Mucosa of gallbladder (tissue), 1 donor: ENCODE data around the gene FRMD4A. TPM values are rescaled to one million over a fixed set of nuclear protein-coding genes. Genes with fewer than 3 reads are reported as not detected.
"Not testable (repeated sequence)": the region's sequence is repeated elsewhere in the genome, so short reads cannot be mapped to it uniquely, and the experiment has no call there.

ENCODE experiments used
- DNase-seq: peaks from one replicate; pipeline ENCODE4 v3.0.0-alpha.2; 2020; ENCODE audit warnings: low spot score
- total RNA-seq: library from RNA; stranded (reverse); gene quantifications from one replicate; pipeline ENCODE4 v1.2.1, GENCODE V29; 2021
- donor health status: DM: no; HTN: no; CAD: no.

The FRMD4A gene
- total RNA-seq, 1 donor from 2014 or later, result 55.4 TPM

DNA sequence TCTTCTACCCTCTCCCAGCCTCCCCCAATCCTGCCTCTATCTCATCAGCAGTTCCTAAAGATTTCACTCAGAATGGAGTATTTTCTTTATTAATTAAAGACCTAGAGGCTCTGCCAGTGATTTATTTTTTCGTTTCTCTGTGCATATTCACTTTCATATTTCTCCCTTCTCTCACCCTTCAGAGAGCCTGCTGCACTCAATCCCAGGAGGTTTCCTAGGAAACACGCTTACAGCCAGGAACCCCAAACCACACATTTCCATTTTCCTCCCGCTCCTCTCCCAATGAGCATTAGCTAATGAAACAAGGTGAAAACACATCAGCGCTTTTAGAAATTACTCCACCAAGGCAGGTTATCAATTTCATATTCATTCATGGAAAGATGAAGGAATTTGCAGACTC, 180.2 kb downstream of the FRMD4A start:
- DNase-seq, result no peak

DNA sequence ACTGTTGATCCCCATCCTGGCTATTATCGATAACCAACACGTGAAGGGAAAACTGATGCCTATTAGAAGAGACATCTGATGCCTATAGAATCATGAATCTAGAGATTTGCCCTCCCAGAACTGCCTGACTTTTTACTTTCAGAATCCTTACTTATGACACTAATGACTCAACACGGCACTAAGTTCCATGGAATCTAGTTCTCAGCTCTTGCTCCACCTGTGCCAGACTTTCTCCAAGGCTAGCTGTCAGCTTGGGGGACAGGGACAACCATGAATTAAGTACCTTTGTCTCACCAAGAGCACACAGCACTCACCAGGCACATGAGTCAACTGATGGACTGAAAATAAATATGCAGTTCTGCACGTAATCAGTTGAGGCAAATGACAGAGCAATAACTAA, 184.2 kb downstream of the FRMD4A start:
- DNase-seq, result no peak

DNA sequence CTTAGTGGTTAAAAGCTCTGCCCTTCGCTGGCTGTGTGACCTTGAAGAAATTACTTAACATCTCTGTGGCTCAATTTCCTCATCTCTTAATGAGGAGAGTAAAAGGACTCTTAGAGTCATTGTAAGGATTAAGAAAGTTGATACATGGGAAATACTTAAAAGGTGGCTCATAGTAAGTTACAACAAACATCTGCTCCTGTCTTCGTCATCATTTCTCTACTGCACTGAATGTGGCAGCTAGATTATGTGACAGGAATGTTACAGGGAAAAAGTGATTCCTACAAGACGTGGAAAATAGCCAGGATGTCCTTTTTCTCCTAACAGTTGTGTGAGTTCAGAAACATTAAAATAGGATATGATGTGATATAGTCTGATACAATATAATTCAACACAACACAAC, 184.7 kb downstream of the FRMD4A start:
- DNase-seq, result no peak

DNA sequence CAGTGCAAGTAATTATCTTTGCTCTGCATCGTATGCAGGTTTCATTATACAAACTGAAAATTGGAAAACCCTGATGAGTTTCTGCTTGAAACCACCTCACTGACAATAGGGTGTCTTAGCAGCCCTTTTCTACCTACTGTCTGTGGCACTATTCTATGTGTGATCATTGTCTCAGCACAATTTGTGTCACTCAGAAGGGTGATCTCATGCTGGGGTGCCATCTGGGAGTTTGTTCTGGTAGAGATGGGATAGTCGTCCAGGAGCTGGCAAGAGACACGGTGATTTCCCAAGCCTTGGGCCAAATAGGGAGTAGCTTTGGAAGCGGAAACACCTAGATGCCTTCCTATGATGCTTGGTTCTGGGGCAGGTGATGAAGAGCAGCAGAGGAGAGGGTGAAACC, 186.3 kb downstream of the FRMD4A start:
- DNase-seq, result no peak

DNA sequence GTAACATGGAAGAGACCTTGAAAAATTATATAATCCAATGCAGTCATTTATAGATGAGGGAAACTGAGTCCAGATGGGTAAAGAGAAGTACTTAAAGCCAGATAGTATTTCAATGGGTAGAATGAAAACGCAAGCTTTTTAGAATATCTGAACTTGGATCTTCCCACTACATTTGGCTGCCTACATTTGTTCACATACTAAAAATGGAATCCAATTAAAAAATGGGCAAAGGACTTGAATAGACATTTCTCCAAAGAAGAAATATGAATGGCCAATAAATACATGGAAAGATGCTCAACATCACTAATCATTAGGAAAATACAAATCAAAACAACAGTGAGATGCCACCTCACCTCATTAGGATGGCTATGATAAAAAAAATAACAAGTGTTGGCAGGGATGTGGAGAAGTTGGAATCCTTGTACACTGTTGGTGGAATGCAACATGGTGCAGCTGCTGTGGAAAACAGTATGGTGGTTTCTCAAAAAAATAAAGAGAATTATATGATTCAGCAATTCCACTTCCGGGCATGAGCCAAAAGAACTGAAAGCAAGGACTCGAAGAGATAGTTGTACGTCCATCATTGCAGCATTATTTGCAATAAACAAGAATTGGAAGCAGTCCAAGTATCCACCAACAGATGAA, 188.0 kb downstream of the FRMD4A start:
- no peak for DNase-seq

DNA sequence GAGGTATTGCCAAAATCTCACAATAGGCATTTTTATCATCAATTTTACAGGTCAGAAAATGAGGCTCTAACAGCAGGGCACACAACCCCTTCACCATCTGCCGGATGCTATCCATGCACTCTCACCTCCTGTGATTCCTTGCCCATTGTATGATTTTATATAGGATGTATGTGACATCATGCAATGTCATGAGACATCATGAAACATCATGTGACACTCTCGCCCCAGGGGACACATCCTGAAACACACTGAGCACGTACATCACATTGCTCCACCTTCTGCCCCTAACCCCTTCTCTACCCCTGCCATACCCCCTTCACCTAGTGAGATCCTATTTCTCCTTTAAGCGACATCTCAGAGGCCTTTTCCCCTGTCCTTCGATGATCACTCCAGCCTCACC, 189.4 kb downstream of the FRMD4A start:
- no peak for DNase-seq

DNA sequence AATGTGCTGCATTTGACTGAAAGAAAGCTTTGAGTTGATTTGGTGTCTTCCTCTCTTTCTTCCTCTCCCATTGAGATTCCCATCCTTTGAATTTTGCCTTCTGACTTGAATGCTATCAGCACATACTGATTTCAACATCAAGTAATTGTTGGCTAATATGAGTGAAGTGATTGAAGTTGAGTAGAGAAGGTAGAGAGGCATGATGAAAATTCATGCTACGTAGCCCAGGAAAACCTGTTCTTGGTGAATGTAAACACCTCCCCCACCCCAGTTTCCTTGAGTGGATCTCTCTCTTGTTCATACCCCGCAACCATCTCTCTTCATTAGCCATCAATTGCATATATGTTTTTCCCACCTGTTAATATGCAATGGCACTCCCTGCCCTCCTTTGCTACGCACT, 193.3 kb downstream of the FRMD4A start:
- DNase-seq, result no peak

DNA sequence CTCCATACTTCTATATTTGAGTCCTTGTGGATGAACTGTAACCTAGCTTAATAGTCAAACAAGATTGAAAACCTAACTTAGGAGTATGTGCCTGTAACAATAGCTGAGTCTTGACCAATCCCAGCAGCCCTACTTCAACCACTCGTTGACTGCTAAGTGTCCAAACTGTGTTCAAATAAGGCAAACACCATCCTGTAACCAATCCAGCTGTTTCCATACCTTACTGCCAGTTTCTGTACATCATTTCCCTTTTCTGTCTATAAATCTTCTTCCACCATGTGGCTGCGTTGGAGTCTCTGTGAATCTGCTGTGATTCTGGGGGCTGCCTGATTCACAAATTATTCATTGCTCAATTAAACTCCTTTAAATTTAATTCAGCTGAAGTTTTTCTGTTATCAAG, 195.5 kb downstream of the FRMD4A start:
- DNase-seq, result not testable (repeated sequence)

DNA sequence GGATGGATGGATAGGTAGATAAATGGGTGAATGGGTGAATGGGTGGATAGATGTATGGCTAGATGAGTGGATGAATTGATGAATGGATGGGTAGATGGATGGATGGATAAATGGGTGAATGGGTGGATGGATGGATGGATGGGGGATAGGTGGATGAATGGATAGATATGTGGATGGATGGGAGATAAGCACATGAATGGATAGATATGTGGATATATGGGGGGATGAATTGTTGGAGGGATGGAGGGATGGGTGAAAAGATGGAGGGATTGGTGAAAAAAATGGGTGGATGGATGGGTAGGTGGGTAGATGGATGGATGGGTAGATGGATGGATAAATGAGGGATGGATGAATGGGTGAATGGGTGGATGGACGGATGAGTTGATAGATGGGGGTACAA, 196.4 kb downstream of the FRMD4A start:
- no peak for DNase-seq

DNA sequence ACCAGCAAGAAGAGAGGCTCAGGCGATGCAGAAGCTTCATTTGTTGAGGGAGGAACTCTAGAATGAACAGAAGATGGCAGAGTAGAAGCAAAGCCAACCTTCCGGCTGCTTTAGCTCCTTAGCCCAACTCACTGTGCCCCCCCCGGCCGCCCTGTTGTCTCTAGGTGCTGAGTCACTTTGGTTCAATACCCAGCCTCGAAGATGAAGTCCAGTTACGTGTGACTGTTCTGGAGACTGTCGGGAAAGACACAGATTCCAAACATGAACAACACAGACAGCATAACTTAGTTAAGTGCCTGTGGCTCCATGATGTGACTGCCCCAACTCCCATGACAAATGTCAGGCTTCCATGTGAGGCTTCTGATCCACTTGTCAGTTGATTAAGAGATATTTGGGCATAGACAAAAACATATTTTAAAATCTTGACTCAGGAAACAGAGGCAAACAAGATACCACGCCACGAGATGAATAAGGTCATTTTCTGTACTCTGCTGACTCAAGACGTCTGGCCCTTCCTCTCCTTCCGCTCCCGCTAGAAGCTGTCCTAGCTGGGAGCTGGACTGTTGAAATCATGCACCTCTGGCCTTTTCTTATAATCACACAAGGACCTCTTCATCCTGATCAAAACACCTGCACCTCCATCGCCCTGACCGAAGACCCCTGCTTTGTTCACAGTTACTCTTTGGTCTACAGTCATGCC, 199.3 kb downstream of the FRMD4A start:
- no peak for DNase-seq

DNA sequence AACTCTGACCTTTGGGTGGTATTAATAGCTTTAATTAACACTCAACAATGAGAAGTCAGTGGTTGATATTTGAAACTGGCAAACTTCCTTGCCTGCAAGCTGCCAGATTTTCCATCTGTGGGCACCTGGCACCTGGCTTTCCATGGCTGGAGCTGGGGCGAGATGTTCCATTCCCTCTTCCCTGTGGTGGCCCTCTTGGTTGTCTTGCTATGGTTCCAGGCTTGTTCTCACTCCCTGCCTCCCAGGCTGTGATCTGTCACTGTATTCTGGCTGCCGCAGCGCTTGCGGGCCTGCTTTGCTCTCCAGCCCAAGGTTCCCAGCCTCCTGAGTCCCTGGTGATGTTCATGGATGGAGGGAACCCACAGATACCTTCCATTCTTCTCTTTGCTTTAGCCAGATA, 201.0 kb downstream of the FRMD4A start:
- DNase-seq, result no peak

DNA sequence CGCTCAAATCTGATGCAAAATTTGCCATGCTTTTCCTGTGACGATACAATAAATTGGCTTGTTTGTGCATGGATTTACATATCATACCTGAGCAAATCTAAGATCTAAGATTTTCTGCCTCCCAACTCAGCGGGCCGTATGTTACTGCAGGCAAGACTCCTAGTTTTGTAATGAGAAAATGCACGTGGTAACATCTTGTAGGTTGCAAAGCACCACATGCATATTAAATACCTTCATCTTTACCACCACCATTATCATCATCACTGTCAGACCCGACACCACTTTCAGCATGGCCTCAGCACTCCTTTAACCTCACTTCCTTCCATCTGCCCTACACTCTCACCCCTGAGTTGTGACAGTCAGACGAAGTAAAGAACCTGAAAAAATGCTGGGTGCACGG, 202.2 kb downstream of the FRMD4A start:
- DNase-seq, result no peak

DNA sequence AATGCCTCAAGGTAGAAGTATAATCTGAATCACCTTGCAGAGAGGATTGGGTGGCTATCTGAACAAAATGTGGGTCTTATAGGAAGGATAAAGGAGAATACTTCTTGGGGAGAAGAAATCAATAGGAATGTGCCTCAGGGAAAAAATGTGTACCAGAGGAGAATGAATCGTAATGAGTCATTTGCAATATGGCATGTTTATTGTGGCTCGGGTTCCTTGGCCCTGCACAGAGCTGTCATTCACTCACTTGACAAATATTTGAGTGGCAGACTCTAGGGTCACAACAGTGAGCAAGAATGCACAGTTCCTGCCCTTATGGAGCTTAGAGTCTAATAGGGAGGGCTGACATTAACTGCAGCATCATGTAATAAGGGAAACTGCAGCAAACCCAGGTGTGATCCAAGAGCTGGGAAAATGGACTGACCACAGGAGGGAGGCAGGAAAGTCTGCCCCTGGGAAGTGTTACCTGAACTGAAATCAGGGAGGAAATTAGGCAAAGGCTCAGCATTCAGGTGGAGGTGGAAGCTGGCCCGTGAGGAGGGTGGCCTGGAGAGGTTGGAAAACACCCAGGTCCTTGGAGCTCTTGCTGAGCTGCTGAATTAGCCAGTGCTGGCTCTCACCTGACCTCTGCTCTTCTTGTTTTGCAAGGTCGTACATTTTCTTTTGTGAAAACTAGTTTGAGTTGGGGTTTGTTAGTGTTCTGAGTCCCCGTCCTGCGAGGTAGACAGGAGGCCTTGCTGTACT, 203.9 kb downstream of the FRMD4A start:
- no peak for DNase-seq

DNA sequence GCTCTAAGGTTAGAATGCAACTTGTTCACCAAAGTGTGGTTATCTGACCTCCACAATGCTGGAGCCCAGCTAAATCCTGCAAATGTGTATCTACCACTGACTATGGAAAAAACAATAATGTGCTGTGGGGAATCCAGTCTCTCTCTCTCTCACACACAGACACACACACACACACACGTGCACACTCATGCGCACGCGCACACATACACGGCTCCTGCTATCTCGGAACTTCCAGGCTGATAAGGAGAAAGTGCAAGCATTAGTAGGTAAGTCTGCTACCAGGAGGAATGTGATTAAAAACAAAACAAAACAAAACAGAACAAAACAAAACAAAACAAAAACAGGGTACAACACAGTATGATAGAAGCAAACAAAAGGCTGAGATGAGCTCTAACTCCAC, 205.2 kb downstream of the FRMD4A start:
- no peak for DNase-seq

DNA sequence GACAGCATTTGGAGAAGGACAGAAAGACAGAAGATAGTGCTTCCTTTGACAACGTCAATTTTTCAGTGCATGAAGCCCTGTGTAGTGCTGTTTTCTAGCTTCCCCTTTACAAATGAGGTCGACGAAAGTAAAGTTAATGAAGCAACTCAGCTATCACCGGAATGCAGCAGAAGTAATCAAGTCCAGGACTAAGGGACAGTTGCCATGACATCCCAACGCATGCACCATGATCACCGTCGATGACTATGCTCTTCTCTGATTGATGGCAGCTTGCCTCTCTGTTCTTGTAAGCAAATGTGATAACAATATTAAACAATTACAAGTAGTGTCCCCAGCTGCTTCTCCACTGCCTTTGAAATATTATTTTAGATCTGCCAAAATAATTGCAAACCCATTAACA, 205.8 kb downstream of the FRMD4A start:
- no peak for DNase-seq

DNA sequence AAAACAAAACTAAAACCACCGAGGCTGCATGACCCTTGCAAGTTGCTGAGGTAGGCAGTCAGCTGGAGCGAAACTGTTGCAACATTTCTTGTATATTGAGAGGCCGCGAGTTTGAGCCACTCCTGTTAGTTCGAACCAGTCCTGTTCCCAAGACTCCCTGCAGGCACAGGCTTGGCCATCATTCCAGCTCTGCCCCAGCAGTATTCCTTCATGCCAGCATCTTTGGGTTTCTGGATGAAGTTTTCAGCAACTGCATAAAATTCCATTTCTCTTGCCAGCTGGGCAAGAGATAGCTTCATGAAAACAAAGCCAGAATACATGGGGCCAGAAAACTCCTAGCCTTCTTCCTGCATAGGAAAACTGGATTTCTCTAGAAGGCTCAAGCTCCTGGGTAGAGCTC, 207.6 kb downstream of the FRMD4A start:
- DNase-seq, result peak; percentile 15

DNA sequence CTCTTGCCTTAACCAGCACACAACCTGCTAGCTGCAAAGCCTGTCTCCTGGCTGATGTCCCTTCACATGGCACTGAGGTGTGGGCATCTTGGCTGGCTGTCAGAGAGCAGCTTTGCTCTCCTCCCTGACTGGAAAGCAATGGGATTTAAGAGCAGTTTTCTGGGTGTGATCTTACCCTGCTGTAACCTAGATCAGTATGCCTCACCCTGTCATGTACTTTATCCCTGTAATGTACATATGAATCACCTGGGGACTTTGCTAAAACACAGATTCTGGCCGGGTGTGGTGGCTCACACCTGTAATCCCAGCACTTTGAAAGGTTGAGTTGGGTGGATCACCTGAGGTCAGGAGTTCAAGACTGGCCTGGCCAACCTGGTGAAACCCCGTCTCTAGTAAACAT, 209.9 kb downstream of the FRMD4A start:
- no peak for DNase-seq

DNA sequence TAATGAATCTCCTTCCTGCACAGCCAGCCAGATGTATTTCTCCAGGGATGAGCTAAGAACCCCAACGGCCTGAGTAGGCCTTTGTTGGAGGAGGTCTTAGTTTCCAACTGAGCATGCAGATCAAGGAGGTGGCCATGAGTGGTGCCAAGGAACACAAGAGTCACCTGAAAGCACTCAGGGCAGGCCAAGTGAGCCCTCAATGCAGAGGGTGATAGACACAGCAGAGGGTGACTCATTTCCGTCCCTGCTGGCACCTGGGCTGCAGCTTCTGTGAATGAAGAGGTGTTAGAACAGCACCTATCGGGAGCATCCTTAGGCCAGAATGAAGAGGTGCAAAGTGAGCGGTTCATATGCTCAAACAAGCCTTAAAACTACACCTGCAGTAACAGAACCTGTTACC, 211.8 kb downstream of the FRMD4A start:
- DNase-seq, result no peak

DNA sequence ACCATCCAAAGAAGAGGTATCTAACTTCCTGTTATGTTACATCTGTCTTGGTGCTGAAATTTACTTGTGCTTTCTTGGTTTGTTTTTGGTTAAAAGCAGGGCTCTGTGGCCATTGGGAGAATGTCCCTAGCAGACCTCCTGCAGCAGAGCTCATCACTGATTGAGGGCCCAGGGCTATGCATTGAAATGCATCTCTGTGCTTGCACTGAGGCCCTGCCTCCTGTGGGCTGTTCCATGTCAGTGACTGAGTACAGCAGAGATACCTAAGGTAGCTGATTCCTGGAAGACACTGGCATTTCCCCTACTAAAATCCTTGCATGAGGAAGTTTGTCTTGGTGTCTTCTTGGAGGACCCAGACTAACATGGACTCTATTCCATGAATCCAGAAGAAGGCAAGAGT, 213.9 kb downstream of the FRMD4A start:
- no peak for DNase-seq

DNA sequence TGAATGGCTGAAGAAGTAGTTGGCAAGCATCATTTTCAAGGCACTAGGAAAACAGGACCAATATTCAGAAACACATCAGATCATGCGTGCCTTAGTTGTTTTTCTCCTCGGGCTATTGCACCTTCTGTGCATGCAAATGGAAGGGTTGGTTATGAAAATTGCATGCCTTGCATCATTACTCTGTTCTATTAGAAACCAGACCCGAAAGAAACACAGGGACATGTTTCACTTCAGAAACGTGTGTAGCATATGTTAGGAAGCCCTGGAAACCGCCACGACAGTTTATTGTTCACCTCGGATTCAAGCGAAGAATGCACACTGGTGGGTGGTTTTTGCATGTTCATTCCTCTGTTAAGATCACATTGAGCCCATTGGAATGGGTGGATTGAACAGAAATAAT, 214.7 kb downstream of the FRMD4A start:
- no peak for DNase-seq

DNA sequence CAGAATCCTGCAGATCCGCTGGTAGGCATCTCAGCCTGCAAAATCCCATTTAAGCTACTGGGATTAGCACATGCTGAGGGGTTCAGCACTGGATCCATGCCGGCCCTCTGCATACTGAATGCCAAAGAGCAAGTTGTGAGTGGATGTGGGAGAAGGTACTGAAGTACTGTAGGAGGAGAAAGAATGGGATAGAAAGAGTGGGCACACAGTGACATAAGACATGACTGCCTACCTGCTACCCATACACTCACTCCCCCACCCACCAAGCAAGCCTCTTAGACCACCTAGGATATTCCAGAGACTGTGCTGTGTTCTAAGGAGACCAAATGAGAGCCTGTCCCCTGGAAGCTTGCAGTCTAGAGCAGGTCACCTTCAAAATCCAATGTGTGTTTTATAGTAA, 215.9 kb downstream of the FRMD4A start:
- no peak for DNase-seq

DNA sequence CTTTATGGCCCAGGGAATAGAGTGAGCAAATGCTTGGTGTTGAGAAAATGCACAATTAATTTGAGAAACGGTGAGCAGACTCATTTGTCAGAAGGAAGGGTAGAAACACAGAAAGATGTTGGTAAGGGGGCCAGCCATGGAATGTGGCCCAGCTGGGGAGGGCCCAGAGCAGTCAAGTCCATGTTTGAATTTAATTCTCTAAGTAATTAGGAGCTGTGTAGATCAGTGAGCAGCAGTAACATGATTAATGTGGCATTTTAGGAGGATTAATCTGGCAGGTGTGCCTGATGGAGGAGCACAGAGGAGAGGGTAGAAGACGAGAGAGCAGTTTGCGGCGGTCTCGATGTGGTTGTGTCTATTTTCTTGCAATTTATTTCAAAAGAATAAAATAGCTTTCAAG, 218.7 kb downstream of the FRMD4A start:
- DNase-seq, result no peak

DNA sequence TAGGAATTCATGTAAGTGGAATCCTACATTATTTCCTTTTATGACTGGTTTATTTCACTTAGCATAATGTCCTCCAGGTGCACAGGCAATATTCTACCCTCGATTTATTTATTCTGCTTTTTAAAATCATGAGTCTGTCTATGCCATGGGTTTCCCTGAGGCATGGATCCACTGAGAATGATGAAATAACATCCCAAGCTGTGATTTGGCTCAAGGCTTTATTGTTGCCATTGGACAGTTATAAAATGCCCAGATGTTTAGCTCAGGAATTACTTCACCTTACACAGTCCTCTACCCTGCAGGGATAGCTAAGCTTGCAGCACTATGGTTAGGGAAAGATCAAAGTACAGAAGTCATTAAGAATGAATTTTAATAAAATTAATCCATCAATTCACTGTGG, 219.5 kb downstream of the FRMD4A start:
- DNase-seq, result no peak
